ENCODE results near the gene SPON1.

SPON1 gene

DNA sequence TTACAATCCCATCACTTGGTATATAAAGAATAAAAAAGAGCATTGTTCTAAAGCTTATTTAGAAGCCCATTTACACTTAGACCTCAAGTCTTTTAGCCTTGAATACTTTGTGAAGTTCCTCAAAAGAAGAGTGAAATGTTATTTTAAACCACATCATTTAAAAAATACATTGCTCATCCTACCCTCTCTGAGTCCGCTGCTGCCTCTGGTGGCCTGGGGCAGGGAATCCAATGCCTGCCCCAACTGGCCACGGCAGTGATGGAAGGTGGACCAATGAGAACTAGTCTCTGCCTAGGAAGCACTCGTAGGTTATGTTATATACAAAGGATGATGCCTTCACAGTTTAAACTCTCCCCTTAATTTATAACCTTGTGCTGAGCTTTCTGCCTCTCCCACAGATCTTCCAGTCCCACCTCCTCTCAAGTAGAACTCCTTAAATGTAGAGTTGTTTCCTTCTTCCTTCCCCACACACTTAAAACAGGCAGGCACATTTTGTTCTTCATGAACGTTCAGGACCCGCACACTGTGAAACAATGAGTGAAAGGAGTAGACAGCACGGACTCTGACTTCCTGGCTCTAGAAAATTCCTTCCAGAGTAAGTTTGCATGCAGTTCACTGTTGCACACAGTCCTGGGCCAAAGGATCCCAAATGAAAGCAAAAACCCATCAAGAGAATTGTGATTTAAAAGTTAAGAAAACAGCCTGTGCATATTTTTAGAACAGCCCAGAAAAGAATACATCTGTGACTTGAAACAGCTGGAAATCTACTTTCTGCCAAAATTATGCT is 228.7 kb downstream of the SPON1 start:
- H3K9me3 Mint-ChIP-seq: no peaks in the 10 kb centered on the region

GRCh38 chr11:14193644-14194043 is 231.1 kb downstream of the SPON1 start:
- Mint-ChIP-seq H3K9me3 (no peaks in the 10 kb centered on the region), H3K4me1 (ENCODE audit: low read depth) (no peaks in the 10 kb centered on the region)

More for the DNA sequence above, 228.7 kb downstream of the SPON1 start:
- Mint-ChIP-seq H3K27me3 (no peaks in the 10 kb centered on the region), H3K27ac (no peak overlapping the region), H3K4me1 (ENCODE audit: low read depth) (no peaks in the 10 kb centered on the region), H3K36me3 (ENCODE audit: low read depth) (no peaks in the 10 kb centered on the region), H3K4me3 (no peak overlapping the region)

GRCh38 chr11:14202251-14203196 is 240.0 kb downstream of the SPON1 start:
- Mint-ChIP-seq H3K27ac (no peak overlapping the region), H3K9me3 (no peaks in the 10 kb centered on the region), H3K36me3 (ENCODE audit: low read depth) (no peaks in the 10 kb centered on the region), H3K27me3 (no peaks in the 10 kb centered on the region), H3K4me3 (no peak overlapping the region), H3K4me1 (ENCODE audit: low read depth) (no peaks in the 10 kb centered on the region)

More at GRCh38 chr11:14193644-14194043, 231.1 kb downstream of the SPON1 start:
- Mint-ChIP-seq H3K27me3 (no peaks in the 10 kb centered on the region), H3K36me3 (ENCODE audit: low read depth) (no peaks in the 10 kb centered on the region), H3K27ac (no peak overlapping the region), H3K4me3 (no peak overlapping the region)

DNA sequence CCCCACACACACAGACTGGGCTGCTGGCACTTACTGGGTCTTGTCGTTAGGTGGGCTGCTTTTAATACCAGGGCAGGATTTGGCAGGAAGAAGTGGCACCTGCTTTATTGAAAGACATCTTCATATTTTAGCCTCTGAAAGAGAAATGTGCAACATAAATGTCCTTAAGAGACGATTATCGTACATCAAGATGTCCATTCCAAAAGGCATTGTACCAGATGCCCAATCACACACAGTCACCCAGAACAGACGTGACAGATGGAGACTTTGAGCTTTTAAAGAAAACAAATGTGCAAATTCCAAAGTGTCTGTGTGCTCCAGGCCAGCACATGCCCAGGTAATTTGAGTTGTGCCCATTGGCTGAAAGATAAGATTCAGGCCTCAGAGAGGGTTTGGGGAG is 240.8 kb downstream of the SPON1 start:
- no peak overlapping the region for H3K4me3 Mint-ChIP-seq
- no peaks in the 10 kb centered on the region for H3K36me3 Mint-ChIP-seq (ENCODE audit: low read depth)
- no peaks in the 10 kb centered on the region for H3K9me3 Mint-ChIP-seq
- no peaks in the 10 kb centered on the region for H3K27me3 Mint-ChIP-seq
- H3K27ac Mint-ChIP-seq: no peak overlapping the region
- H3K4me1 Mint-ChIP-seq (ENCODE audit: low read depth): no peaks in the 10 kb centered on the region

DNA sequence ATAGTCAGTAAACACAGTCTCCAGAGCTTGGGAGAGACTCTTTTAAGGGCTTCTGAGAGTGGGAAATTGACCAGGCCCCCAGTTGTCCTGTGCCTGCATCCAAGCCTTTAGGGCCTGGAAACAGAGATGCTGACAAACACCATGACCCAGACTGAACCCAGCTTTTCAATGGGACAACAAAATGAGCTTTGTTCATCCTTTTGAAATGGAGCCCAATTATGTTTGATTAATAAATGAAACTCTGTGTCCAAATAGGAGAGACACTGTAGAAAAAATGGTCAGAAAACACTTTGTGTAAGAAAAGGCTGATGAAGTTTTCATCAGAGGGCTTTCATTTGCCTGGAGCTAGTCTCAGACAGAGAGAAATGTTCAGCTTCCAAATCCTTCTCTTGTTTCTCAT is 250.5 kb downstream of the SPON1 start:
- no peak overlapping the region for H3K4me3 Mint-ChIP-seq
- H3K27ac Mint-ChIP-seq: no peak overlapping the region
- no peaks in the 10 kb centered on the region for H3K36me3 Mint-ChIP-seq (ENCODE audit: low read depth)
- H3K27me3 Mint-ChIP-seq: no peaks in the 10 kb centered on the region
- H3K4me1 Mint-ChIP-seq (ENCODE audit: low read depth): no peaks in the 10 kb centered on the region
- no peaks in the 10 kb centered on the region for H3K9me3 Mint-ChIP-seq

GRCh38 chr11:14218728-14219127 is 256.2 kb downstream of the SPON1 start:
- no peaks in the 10 kb centered on the region for H3K9me3 Mint-ChIP-seq
- no peak overlapping the region for H3K27ac Mint-ChIP-seq
- no peak overlapping the region for H3K4me3 Mint-ChIP-seq
- H3K36me3 Mint-ChIP-seq (ENCODE audit: low read depth): no peaks in the 10 kb centered on the region
- H3K27me3 Mint-ChIP-seq: no peaks in the 10 kb centered on the region
- no peaks in the 10 kb centered on the region for H3K4me1 Mint-ChIP-seq (ENCODE audit: low read depth)

DNA sequence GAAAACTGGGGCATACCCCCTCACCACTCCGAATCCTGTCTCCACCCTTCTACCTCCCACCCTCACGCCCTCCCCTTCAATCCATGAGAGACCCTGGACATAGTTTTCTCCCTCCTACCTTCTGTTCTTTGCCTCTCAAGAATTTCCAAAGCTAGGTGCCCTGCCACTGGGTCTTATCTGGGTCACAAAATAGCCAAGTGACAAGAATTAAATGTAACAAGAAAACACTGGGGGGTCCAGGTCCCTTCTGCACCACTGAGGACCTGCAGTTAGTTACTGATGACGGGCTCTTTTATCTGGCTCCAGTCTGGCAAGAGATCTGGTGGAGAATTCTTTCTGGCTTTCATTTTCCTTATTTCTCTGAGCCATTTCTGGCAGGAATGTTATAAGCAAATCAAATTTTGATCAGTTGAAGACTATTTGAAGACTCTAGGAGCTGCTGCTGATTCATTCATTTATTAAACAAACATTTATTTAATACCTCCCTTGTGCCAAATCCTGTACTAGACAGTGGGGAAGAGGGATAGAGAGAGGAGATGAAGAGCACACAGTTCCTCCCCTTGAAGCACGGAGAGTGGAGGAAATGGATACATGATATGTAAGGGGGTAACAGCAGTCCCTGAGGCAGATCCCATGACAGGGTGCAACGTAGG is 261.2 kb downstream of the SPON1 start:
- H3K4me1 Mint-ChIP-seq (ENCODE audit: low read depth): no peaks in the 10 kb centered on the region
- no peak overlapping the region for H3K4me3 Mint-ChIP-seq
- no peaks in the 10 kb centered on the region for H3K36me3 Mint-ChIP-seq (ENCODE audit: low read depth)
- no peaks in the 10 kb centered on the region for H3K27me3 Mint-ChIP-seq
- H3K27ac Mint-ChIP-seq: no peak overlapping the region
- H3K9me3 Mint-ChIP-seq: no peaks in the 10 kb centered on the region

DNA sequence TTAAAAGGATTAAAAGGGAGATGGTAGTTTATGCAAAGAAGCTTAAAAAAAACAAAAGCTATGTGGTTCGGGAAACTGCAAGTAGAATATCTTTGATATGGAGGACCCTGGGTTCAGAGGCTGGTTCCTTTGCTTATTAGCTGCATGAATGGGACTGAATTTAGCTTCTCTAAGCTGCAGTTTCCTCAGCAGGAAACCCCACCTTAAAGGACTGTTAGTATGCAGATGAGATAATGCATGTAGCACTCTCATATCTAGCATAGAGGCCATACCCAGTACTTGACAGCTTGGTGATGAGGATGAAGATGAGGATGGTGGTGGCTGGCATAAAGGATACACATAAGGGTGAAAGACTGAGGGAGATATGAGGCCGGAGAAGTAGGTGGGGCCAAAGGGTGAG is 261.9 kb downstream of the SPON1 start:
- H3K27me3 Mint-ChIP-seq: no peaks in the 10 kb centered on the region
- H3K4me1 Mint-ChIP-seq (ENCODE audit: low read depth): no peaks in the 10 kb centered on the region
- no peak overlapping the region for H3K27ac Mint-ChIP-seq
- no peak overlapping the region for H3K4me3 Mint-ChIP-seq
- no peaks in the 10 kb centered on the region for H3K36me3 Mint-ChIP-seq (ENCODE audit: low read depth)
- no peaks in the 10 kb centered on the region for H3K9me3 Mint-ChIP-seq

DNA sequence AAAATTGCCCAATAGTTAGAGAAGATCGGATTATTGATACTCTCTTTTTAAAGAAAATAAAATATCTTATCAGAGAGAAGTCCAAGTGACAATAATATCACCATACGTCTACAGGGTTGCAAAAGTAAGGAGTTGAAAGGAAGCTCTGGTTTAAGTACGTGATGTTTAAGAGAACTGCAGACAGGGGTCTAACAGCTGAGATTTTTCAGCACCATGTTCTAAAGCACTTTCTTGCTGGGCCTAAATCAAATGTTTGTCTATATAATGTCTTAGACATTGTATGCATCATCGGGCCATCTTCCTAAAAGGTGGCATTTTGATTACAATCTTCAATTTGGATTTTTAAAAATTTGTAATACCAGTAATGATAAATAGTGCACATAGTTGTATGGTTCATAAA is 263.1 kb downstream of the SPON1 start:
- H3K4me3 Mint-ChIP-seq: no peak overlapping the region
- H3K36me3 Mint-ChIP-seq (ENCODE audit: low read depth): no peaks in the 10 kb centered on the region
- no peaks in the 10 kb centered on the region for H3K27me3 Mint-ChIP-seq
- H3K27ac Mint-ChIP-seq: no peak overlapping the region
- H3K9me3 Mint-ChIP-seq: no peaks in the 10 kb centered on the region
- no peaks in the 10 kb centered on the region for H3K4me1 Mint-ChIP-seq (ENCODE audit: low read depth)

DNA sequence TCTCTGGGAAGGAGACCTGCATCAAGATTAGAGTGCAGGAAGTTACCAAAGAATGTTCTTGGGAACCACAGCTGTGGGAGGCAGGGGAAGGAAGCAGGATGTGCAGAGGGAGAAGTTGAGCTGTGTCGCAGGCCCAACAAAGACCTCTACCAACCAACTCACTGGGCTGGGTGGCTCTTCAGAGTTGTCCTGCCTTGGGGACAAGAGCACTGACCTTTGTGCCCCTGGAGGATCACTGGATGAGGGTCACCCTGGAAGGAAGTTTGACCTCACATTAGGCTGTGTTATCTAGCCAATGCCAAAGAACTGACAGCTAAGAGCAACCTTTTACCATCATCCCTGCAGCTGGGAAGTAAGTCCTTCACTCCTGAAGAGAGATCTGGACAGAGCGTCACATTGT is 265.8 kb downstream of the SPON1 start:
- H3K27ac Mint-ChIP-seq: no peak overlapping the region
- H3K27me3 Mint-ChIP-seq: no peaks in the 10 kb centered on the region
- H3K9me3 Mint-ChIP-seq: no peaks in the 10 kb centered on the region
- H3K4me1 Mint-ChIP-seq (ENCODE audit: low read depth): no peaks in the 10 kb centered on the region
- no peak overlapping the region for H3K4me3 Mint-ChIP-seq
- H3K36me3 Mint-ChIP-seq (ENCODE audit: low read depth): no peaks in the 10 kb centered on the region

GRCh38 chr11:14229472-14229871 is 266.9 kb downstream of the SPON1 start:
- no peaks in the 10 kb centered on the region for H3K27me3 Mint-ChIP-seq
- no peaks in the 10 kb centered on the region for H3K4me1 Mint-ChIP-seq (ENCODE audit: low read depth)
- no peak overlapping the region for H3K4me3 Mint-ChIP-seq
- H3K9me3 Mint-ChIP-seq: no peaks in the 10 kb centered on the region
- no peak overlapping the region for H3K27ac Mint-ChIP-seq
- H3K36me3 Mint-ChIP-seq (ENCODE audit: low read depth): no peaks in the 10 kb centered on the region

DNA sequence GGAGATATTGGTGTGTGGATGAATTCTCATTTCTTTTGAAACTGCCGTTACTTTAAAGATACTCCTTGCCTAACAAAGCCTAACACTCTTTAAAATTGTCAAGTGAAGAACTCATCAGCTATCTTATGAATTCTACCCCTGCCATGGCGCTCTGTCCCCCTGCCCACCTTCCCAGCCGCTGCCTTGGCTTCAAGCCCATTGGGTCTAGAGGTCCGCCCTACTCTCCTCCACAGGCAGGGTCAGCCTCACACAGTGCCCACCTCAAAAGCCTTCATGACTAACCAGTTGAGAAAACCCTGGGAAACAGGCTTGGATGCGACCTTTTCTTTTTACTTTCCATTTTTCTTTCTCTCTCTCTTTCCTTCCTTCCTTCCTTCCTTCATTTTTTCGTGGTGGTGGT is 267.9 kb downstream of the SPON1 start:
- no peak overlapping the region for H3K4me3 Mint-ChIP-seq
- no peaks in the 10 kb centered on the region for H3K27me3 Mint-ChIP-seq
- no peak overlapping the region for H3K27ac Mint-ChIP-seq
- no peaks in the 10 kb centered on the region for H3K9me3 Mint-ChIP-seq
- no peaks in the 10 kb centered on the region for H3K4me1 Mint-ChIP-seq (ENCODE audit: low read depth)
- no peaks in the 10 kb centered on the region for H3K36me3 Mint-ChIP-seq (ENCODE audit: low read depth)

DNA sequence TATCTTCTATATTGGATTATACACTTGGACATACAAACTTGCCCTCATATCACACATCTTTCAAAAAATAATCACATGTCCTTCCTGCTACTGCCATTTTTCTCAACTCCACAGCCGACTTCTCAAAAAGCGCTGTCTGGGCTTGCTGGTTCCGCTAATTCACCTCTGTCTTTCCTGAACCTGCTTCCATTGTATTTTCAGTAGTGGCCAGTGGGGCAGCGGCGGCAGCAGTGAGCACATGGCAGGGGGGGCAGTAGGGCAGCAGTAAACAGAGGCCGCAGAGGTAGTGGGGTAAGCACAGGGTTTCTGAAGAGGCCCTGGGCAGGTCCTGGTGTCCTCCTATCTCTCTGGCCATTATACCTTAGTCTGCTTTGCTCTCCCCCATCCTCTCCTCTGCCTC is 270.1 kb downstream of the SPON1 start:
- H3K36me3 Mint-ChIP-seq (ENCODE audit: low read depth): no peaks in the 10 kb centered on the region
- no peaks in the 10 kb centered on the region for H3K27me3 Mint-ChIP-seq
- no peak overlapping the region for H3K27ac Mint-ChIP-seq
- H3K9me3 Mint-ChIP-seq: no peaks in the 10 kb centered on the region
- H3K4me3 Mint-ChIP-seq: no peak overlapping the region
- peaks cover 3% of the 10 kb centered on the region for H3K4me1 Mint-ChIP-seq (ENCODE audit: low read depth)

DNA sequence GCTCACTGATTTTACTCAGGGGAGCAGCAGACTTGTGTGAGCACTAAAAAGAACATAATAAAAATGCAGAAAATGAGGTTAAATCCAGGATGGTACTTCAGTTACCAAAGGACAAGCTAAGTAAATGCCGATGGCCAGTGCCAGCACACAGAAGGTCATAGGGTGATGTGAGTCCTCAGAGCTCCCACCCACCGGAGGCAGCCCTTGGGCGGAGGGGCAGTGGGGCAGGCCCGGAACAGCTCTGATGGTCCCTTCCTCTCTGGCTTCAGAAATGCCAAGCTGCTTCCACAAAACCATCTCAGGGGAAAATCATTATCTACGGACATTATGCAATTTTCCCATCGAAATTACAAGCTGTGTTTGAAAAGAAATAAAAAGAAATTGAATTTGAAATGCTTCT is 271.9 kb downstream of the SPON1 start:
- no peaks in the 10 kb centered on the region for H3K9me3 Mint-ChIP-seq
- no peak overlapping the region for H3K27ac Mint-ChIP-seq
- no peaks in the 10 kb centered on the region for H3K27me3 Mint-ChIP-seq
- no peak overlapping the region for H3K4me3 Mint-ChIP-seq
- peaks cover 9% of the 10 kb centered on the region for H3K4me1 Mint-ChIP-seq (ENCODE audit: low read depth)
- no peaks in the 10 kb centered on the region for H3K36me3 Mint-ChIP-seq (ENCODE audit: low read depth)

- peaks cover 9% of the 10 kb centered on the region for H3K4me1 Mint-ChIP-seq (ENCODE audit: low read depth)
- no peaks in the 10 kb centered on the region for H3K36me3 Mint-ChIP-seq (ENCODE audit: low read depth)
- H3K4me3 Mint-ChIP-seq: no peak overlapping the region
- H3K9me3 Mint-ChIP-seq: no peaks in the 10 kb centered on the region
- H3K27ac Mint-ChIP-seq: no peak overlapping the region
- no peaks in the 10 kb centered on the region for H3K27me3 Mint-ChIP-seq
Observed at GRCh38 chr11:14235701-14236100, 273.2 kb downstream of the SPON1 start.
